Common myeloid progenitor, CD34-positive (primary cell): ENCODE data around the gene PPP6R3.
"Not testable (repeated sequence)": the region's sequence is repeated elsewhere in the genome, so short reads cannot be mapped to it uniquely, and the experiment has no call there.

Experiments
- CTCF ChIA-PET: fragments of 350-600 bp; sonication (Branson Sonifier 250); formaldehyde crosslinking; loops from one replicate; lab custom pipeline; 2021; ENCODE audit warnings: antibody characterized with exemption; lab: Charles Lee
- POLR2A ChIA-PET: fragments of 350-600 bp; sonication (Branson Sonifier 250); formaldehyde crosslinking; loops from one replicate; lab custom pipeline; 2021; ENCODE audit warnings: antibody characterized with exemption; lab: Charles Lee
- DNase-seq, 3 donors: peaks; one replicate each; pipeline versions ENCODE4 v3.0.0 to v3.0.0-alpha.2; 2013
- H3K27ac ChIP-seq, 2 experiments: 1 replicate in 1 of 2; 2 replicates in 1 of 2; pipeline ENCODE4 v1.7.0; 2013; ENCODE audit warnings: inconsistent platforms in 2 of 2, low read length in 2 of 2, mild to moderate bottlenecking in 2 of 2, low read depth in 1 of 2, moderate library complexity in 1 of 2; ENCODE audit not compliant: severe bottlenecking in 2 of 2, insufficient read depth in 1 of 2, poor library complexity in 1 of 2
- H3K27me3 ChIP-seq, 5 experiments: replicated peaks in 2 of 5; 1 replicate in 3 of 5; 2 replicates in 2 of 5; pipeline versions ENCODE4 v1.6.1 to v1.7.0; 2013; ENCODE audit warnings: low read length in 4 of 5, mild to moderate bottlenecking in 2 of 5, moderate library complexity in 2 of 5, inconsistent platforms in 1 of 5; ENCODE audit not compliant: insufficient read depth in 5 of 5, control insufficient read depth in 4 of 5
- H3K36me3 ChIP-seq, 4 experiments: 1 replicate in 2 of 4; 2 replicates in 2 of 4; pipeline versions ENCODE4 v1.6.1 to v1.7.0; 2013; ENCODE audit warnings: low read length in 3 of 4, control low read depth in 1 of 4, mild to moderate bottlenecking in 1 of 4; ENCODE audit not compliant: control insufficient read depth in 4 of 4, insufficient read depth in 4 of 4
- H3K4me1 ChIP-seq, 4 experiments: 1 replicate in 3 of 4; 2 replicates in 1 of 4; pipeline versions ENCODE4 v1.6.1 to v1.7.1; 2013; ENCODE audit warnings: low read length in 3 of 4, mild to moderate bottlenecking in 3 of 4, control low read depth in 1 of 4, inconsistent platforms in 1 of 4, moderate library complexity in 1 of 4; ENCODE audit not compliant: control insufficient read depth in 4 of 4, insufficient read depth in 4 of 4; ENCODE audit errors: control extremely low read depth in 1 of 4
- H3K4me3 ChIP-seq, 7 experiments: 1 replicate in 4 of 7; 2 replicates in 3 of 7; pipeline versions ENCODE4 v1.5.1 to v1.7.0; 2013; ENCODE audit warnings: mild to moderate bottlenecking in 7 of 7, low read length in 6 of 7, moderate library complexity in 6 of 7, inconsistent platforms in 2 of 7, low read depth in 2 of 7, control low read depth in 1 of 7; ENCODE audit not compliant: insufficient read depth in 4 of 7, control insufficient read depth in 1 of 7; ENCODE audit errors: extremely low read depth in 1 of 7
- H3K9me3 ChIP-seq, 5 experiments: 1 replicate in 4 of 5; 2 replicates in 1 of 5; pipeline versions ENCODE4 v1.6.1 to v1.7.1; 2013; ENCODE audit warnings: low read length in 4 of 5, mild to moderate bottlenecking in 2 of 5, inconsistent platforms in 1 of 5, low read depth in 1 of 5, moderate library complexity in 1 of 5; ENCODE audit not compliant: control insufficient read depth in 4 of 5, insufficient read depth in 2 of 5; ENCODE audit errors: control extremely low read depth in 1 of 5
- WGBS: methylation state at CpG from one replicate; pipeline ENCODE4 v1.1.5; 2013; ENCODE audit not compliant: insufficient coverage; 5-methylcytosine and 5-hydroxymethylcytosine counted together

Gene PPP6R3

GRCh38 chr11:68447914-68448313 lies 12.6 kb upstream of the PPP6R3 start:
- H3K4me3 ChIP-seq, POLR2A ChIA-PET, H3K9me3 ChIP-seq, H3K27me3 ChIP-seq, DNase-seq, H3K4me1 ChIP-seq, H3K27ac ChIP-seq: not testable (repeated sequence)
- H3K36me3 ChIP-seq: peaks cover 4 to 34% (median 23%) of the 10 kb centered on the region in 4 experiments
- CTCF ChIA-PET: interaction anchor here (1.0 kb wide), 2 partner anchors 18 to 191 kb away, joined by 3 read pairs; no protein-coding TSS in a partner anchor
- WGBS: 80% methylated on average over 4 of the region's 6 CpGs

- ChIA-PET POLR2A (no interaction called here), CTCF (interaction anchor here (1.0 to 1.5 kb wide), 3 partner anchors 17 to 191 kb away, joined by 3 read pairs; no protein-coding TSS in a partner anchor)
- H3K27me3 ChIP-seq: no peaks in the 10 kb centered on the region
- no peak overlapping the region for H3K27ac ChIP-seq
- H3K9me3 ChIP-seq: no peaks in the 10 kb centered on the region
- H3K36me3 ChIP-seq: peaks cover 4 to 34% (median 23%) of the 10 kb centered on the region in 4 experiments
- 97% methylated on average over 19 of the region's 25 CpGs for WGBS
- no peak overlapping the region for H3K4me3 ChIP-seq
- DNase-seq: no peak
- peaks cover 0 to 3% (median under 1%) of the 10 kb centered on the region in 4 experiments for H3K4me1 ChIP-seq
These were observed 11.9 kb upstream of the PPP6R3 start for GRCh38 chr11:68448604-68449011.

- Histone ChIP-seq H3K4me3 (no peak overlapping the region), H3K36me3 (peaks cover 4 to 30% (median 23%) of the 10 kb centered on the region in 4 experiments), H3K9me3 (no peaks in the 10 kb centered on the region), H3K4me1 (peaks cover 0 to 3% (median under 1%) of the 10 kb centered on the region in 4 experiments), H3K27me3 (no peaks in the 10 kb centered on the region), H3K27ac (no peak overlapping the region)
- ChIA-PET CTCF (interaction anchor here (0.6 kb wide), 1 partner anchor 88 kb away, joined by 3 read pairs; no protein-coding TSS in a partner anchor), POLR2A (no interaction called here)
- 97% methylated on average over 9 of the region's 11 CpGs for WGBS
- no peak for DNase-seq
These were observed 10.6 kb upstream of the PPP6R3 start for GRCh38 chr11:68449951-68450350.

DNA sequence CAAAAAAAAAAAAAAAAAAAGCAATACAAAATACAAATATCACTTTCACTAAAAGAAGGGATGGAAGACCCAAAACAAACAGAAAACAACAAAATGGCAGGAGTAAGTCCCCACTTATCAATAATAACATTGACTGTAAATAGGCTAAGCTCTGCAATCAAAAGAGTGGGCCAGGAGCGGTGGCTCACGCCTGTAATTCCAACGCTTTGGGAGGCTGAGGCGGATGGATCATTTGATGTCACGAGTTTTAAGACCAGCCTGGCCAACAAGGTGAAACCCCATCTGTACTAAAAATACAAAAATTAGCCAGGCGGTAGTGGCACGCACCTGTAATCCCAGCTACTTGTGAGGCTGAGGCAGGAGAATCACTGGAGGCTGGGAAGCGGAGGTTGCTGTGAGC lies 9.8 kb upstream of the PPP6R3 start:
- H3K27me3 ChIP-seq: peaks cover 0 to 2% (median 0%) of the 10 kb centered on the region in 5 experiments
- H3K4me3 ChIP-seq: no peak overlapping the region
- CTCF ChIA-PET: no interaction called here
- peaks cover 0 to 3% (median under 1%) of the 10 kb centered on the region in 4 experiments for H3K4me1 ChIP-seq
- POLR2A ChIA-PET: no interaction called here
- peaks cover 4 to 26% (median 21%) of the 10 kb centered on the region in 4 experiments for H3K36me3 ChIP-seq
- WGBS: 96% methylated on average over 8 of the region's 8 CpGs
- no peaks in the 10 kb centered on the region for H3K9me3 ChIP-seq
- no peak overlapping the region for H3K27ac ChIP-seq
- no peak for DNase-seq

GRCh38 chr11:68454767-68455166 lies 5.8 kb upstream of the PPP6R3 start:
- H3K9me3 ChIP-seq: no peaks in the 10 kb centered on the region
- no peak for DNase-seq
- H3K4me3 ChIP-seq: no peak overlapping the region
- peaks cover 0 to 5% (median 2%) of the 10 kb centered on the region in 4 experiments for H3K36me3 ChIP-seq
- no peak overlapping the region for H3K27ac ChIP-seq
- WGBS: 85% methylated on average over 8 of the region's 8 CpGs
- peaks cover 0 to 2% (median 0%) of the 10 kb centered on the region in 5 experiments for H3K27me3 ChIP-seq
- ChIA-PET CTCF (no interaction called here), POLR2A (interaction anchor here (0.7 kb wide), 1 partner anchor 100 kb away, joined by 3 read pairs; no protein-coding TSS in a partner anchor)
- peaks cover 0 to 2% (median 1%) of the 10 kb centered on the region in 4 experiments for H3K4me1 ChIP-seq

- DNase-seq: no peak
- no peak overlapping the region for H3K4me3 ChIP-seq
- H3K36me3 ChIP-seq: no peaks in the 10 kb centered on the region
- POLR2A ChIA-PET: no interaction called here
- CTCF ChIA-PET: no interaction called here
- H3K4me1 ChIP-seq: peaks cover 0 to 4% (median 4%) of the 10 kb centered on the region in 4 experiments
- no peak overlapping the region for H3K27ac ChIP-seq
- WGBS: 89% methylated on average over 8 of the region's 8 CpGs
- no peaks in the 10 kb centered on the region for H3K9me3 ChIP-seq
- peaks cover 0 to 2% (median 0%) of the 10 kb centered on the region in 5 experiments for H3K27me3 ChIP-seq
These were observed 5.1 kb upstream of the PPP6R3 start for GRCh38 chr11:68455485-68455884.

- peaks cover 0 to 2% (median 0%) of the 10 kb centered on the region in 5 experiments for H3K27me3 ChIP-seq
- H3K27ac ChIP-seq: no peak overlapping the region
- DNase-seq: no peak
- ChIA-PET POLR2A (no interaction called here), CTCF (interaction anchor here (0.6 to 1.6 kb wide), 3 partner anchors 9 to 13 kb away, joined by 3 to 6 read pairs (median 4); no protein-coding TSS in a partner anchor)
- 93% methylated on average over 5 of the region's 8 CpGs for WGBS
- peaks cover 8 to 14% (median 13%) of the 10 kb centered on the region in 4 experiments for H3K4me1 ChIP-seq
- H3K36me3 ChIP-seq: no peaks in the 10 kb centered on the region
- no peak overlapping the region for H3K4me3 ChIP-seq
- no peaks in the 10 kb centered on the region for H3K9me3 ChIP-seq
These were observed 3.2 kb upstream of the PPP6R3 start for GRCh38 chr11:68457216-68457897.
